A673 (cell line): Measurements from ENCODE around the gene B3GNT3. TPM values are rescaled to one million over a fixed set of nuclear protein-coding genes. Genes with fewer than 3 reads are reported as not detected.

ENCODE experiments used
- BruUV-seq: library from RNA; stranded (reverse); fragments of 400-500 nt; replicated peaks from 2 replicates; lab custom pipeline; 2021; lab: Mats Ljungman, UMichigan
- CTCF ChIA-PET: fragments of 300-600 bp; sonication (Branson Sonifier 250); formaldehyde crosslinking; loops from one replicate; lab custom pipeline; 2022; ENCODE audit warnings: antibody characterized with exemption; lab: Charles Lee
- POLR2A ChIA-PET: fragments of 300-600 bp; sonication (Branson Sonifier 250); formaldehyde crosslinking; loops from one replicate; lab custom pipeline; 2022; ENCODE audit warnings: antibody characterized with exemption; ENCODE audit not compliant: low non-redundant PET; lab: Charles Lee
- DNase-seq: peaks from one replicate; pipeline ENCODE4 v3.0.0-alpha.2; 2015; ENCODE audit warnings: low spot score
- H3K27ac ChIP-seq: fragments of 200-600 bp; sonication (generic); 2 replicates; pipeline ENCODE4 v1.5.1; 2016; ENCODE audit warnings: mixed run types, low read depth, mild to moderate bottlenecking, mixed read lengths, antibody characterized with exemption, low read length; ENCODE audit not compliant: poor library complexity, severe bottlenecking
- H3K27me3 ChIP-seq: fragments of 200-600 bp; sonication (generic); replicated peaks from 2 replicates; pipeline ENCODE4 v1.6.1; 2017; ENCODE audit warnings: mixed run types, low read depth, mild to moderate bottlenecking, mixed read lengths, antibody characterized with exemption, low read length; ENCODE audit not compliant: insufficient read depth, poor library complexity
- H3K36me3 ChIP-seq: fragments of 200-600 bp; sonication (generic); 2 replicates; pipeline ENCODE4 v1.6.1; 2016; ENCODE audit warnings: mixed run types, mild to moderate bottlenecking, mixed read lengths, antibody characterized with exemption, low read length; ENCODE audit not compliant: insufficient read depth, poor library complexity, severe bottlenecking
- H3K4me1 ChIP-seq: fragments of 200-600 bp; sonication (generic); 2 replicates; pipeline ENCODE4 v1.6.1; 2017; ENCODE audit warnings: mixed run types, mild to moderate bottlenecking, mixed read lengths, antibody characterized with exemption, low read length; ENCODE audit not compliant: insufficient read depth, poor library complexity, severe bottlenecking
- H3K4me3 ChIP-seq: fragments of 200-600 bp; sonication (generic); 2 replicates; pipeline ENCODE4 v1.5.1; 2016; ENCODE audit warnings: low read depth, mixed run types, mild to moderate bottlenecking, mixed read lengths, low read length; ENCODE audit not compliant: poor library complexity, severe bottlenecking
- H3K9me3 ChIP-seq: fragments of 200-600 bp; sonication (generic); 2 replicates; pipeline ENCODE4 v1.6.1; 2016; ENCODE audit warnings: mixed run types, low read depth, mild to moderate bottlenecking, mixed read lengths, antibody characterized with exemption, low read length; ENCODE audit not compliant: poor library complexity, severe bottlenecking
- CTCF ChIP-seq: fragments of 300-800, 200-600 bp; sonication (generic); conservative IDR thresholded peaks from 2 replicates; pipeline ENCODE4 v1.5.1; 2017; ENCODE audit warnings: low read depth, mild to moderate bottlenecking, antibody characterized with exemption, low read length, moderate library complexity, mixed read lengths
- EZH2 ChIP-seq: fragments of 200-600 bp; sonication (generic); IDR thresholded peaks from 2 replicates; pipeline ENCODE4 v1.6.1; 2017; ENCODE audit warnings: borderline replicate concordance, low read depth, mild to moderate bottlenecking, mixed read lengths, antibody characterized with exemption, low read length; ENCODE audit not compliant: poor library complexity, severe bottlenecking
- intact Hi-C: fragments of 100-400 bp; cut with micrococcal nuclease; formaldehyde crosslinking; loops from one replicate; pipeline ENCODE4 v1.10.0; 2022; ENCODE audit not compliant: unreplicated experiment
- total RNA-seq: library from RNA; stranded (reverse); gene quantifications from 2 replicates; pipeline ENCODE4 v1.2.3, GENCODE V29; 2021

Gene B3GNT3
- total RNA-seq, 1 experiment from 2014 or later: not detected

- Histone ChIP-seq H3K9me3 (no peaks in the 10 kb centered on the region), H3K4me3 (no peak overlapping the region), H3K27me3 (peaks cover 4% of the 10 kb centered on the region), H3K27ac (no peak overlapping the region), H3K36me3 (no peaks in the 10 kb centered on the region), H3K4me1 (no peaks in the 10 kb centered on the region)
- POLR2A ChIA-PET: interaction anchor here (0.6 kb wide), 1 partner anchor 1004 kb away, joined by 6 read pairs; no protein-coding TSS in a partner anchor
- CTCF ChIA-PET: interaction anchor here (0.6 kb wide), 1 partner anchor 415 kb away, joined by 3 read pairs; no protein-coding TSS in a partner anchor
- BruUV-seq: no TSS peak
- TF ChIP-seq EZH2 (no peak), CTCF (no peak)
- intact Hi-C loops: no loop called here
- DNase-seq: no peak
These were observed 12.0 kb downstream of the B3GNT3 start for GRCh38 chr19:17806945-17807344.

- Histone ChIP-seq H3K9me3 (no peaks in the 10 kb centered on the region), H3K4me1 (no peaks in the 10 kb centered on the region), H3K4me3 (no peak overlapping the region), H3K27me3 (no peaks in the 10 kb centered on the region), H3K27ac (no peak overlapping the region), H3K36me3 (no peaks in the 10 kb centered on the region)
- ChIA-PET CTCF (no interaction called here), POLR2A (no interaction called here)
- intact Hi-C loops: no loop called here
- no TSS peak for BruUV-seq
- no peak for DNase-seq
- no peak for TF ChIP-seq EZH2
- no peak for TF ChIP-seq CTCF
These were observed 12.9 kb downstream of the B3GNT3 start for GRCh38 chr19:17807731-17808316.

GRCh38 chr19:17811103-17811502, 16.2 kb downstream of the B3GNT3 start:
- Histone ChIP-seq H3K27me3 (no peaks in the 10 kb centered on the region), H3K9me3 (no peaks in the 10 kb centered on the region), H3K36me3 (no peaks in the 10 kb centered on the region), H3K4me3 (no peak overlapping the region), H3K27ac (no peak overlapping the region), H3K4me1 (no peaks in the 10 kb centered on the region)
- TF ChIP-seq CTCF (no peak), EZH2 (no peak)
- CTCF ChIA-PET: no interaction called here
- POLR2A ChIA-PET: no interaction called here
- no peak for DNase-seq
- intact Hi-C loops: no loop called here
- BruUV-seq: no TSS peak
